HG02642 (cell line): ENCODE data around the gene ITGA7.
A peak's percentile ranks its signal among the peaks of the same experiment; 100 is the strongest.

ENCODE experiments used
- ATAC-seq: cut with Tn5 transposase; IDR thresholded peaks from one replicate; pipeline ENCODE4 v1.9.1; 2021; ENCODE audit warnings: mild to moderate bottlenecking; ENCODE audit not compliant: unreplicated experiment, poor library complexity

Gene ITGA7

DNA sequence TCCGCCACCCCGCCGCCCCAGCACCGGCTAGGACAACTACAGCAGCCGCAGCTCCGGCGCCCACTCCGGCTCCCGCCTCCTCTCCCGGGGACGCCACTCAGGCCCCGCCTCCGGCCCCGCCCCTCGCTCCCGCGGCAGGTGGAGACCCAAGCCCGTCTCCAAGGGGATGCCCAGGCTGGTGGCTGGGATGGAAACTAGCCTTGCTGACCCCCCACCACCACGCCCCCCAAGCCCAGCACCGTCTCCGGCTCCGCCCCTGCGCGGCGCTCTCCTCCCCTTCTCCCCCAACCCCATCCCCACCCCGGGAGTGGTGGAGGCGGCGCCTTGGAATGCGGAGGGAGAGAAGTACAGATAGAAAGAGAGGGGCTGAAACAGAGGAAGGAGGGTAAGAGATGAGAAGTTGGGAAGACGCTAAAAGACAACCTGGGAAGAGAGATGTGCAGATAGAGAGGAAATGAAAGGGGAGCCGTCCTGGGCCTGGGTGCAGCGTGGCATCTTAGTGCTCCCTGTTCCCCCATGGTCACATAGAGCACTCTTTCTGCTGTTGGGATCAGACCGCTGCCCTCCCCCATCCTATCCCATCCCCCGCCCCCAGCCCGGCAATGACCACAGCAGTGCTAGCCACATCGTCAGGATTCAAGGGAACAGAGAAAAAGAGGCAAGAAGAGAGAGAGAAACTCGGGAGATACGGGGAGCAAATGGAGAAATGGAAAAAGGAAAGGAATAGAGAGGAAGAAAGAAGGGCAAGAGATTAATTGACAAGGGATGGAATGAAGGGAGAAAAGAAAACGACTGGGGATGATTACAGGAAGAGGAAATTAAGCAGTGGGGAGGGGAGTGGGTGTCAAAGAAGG lies at the start of gene ITGA7:
Gene ITGA7 (minus strand): TSS at position 64 of the 854 bp plus-strand sequence. CDS start 222 bp downstream, outside the sequence.
- ATAC-seq = peak; percentile 61

DNA sequence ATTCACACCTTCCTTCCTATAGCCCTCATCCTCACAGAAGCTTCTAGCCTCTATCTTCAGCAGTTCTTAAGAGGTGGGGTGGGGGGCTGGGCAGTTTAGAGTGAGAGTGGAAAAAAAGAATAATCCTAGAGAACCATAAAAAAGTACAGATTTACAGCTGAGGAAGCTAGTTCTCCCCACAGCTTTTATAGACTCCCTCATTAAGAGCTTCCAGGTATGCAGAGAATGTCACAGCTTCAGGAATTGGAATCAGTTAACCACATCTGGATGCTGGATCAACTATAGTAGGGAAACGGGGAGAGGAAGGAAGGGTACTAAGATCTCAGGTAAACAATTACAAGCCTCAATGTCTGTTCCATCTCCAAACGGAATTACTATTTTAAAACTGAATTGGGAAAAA lies 47.5 kb upstream of the ITGA7 start:
- ATAC-seq = no peak

- no peak for ATAC-seq
These were observed 40.7 kb upstream of the ITGA7 start for GRCh38 chr12:55748230-55748993.

GRCh38 chr12:55746913-55747231 lies 39.2 kb upstream of the ITGA7 start:
- ATAC-seq = no peak

- ATAC-seq = no peak
These were observed 38.6 kb upstream of the ITGA7 start for GRCh38 chr12:55746174-55746912.

GRCh38 chr12:55745361-55746173 lies 37.9 kb upstream of the ITGA7 start:
- no peak for ATAC-seq

GRCh38 chr12:55744340-55745030 lies 36.8 kb upstream of the ITGA7 start:
- no peak for ATAC-seq

GRCh38 chr12:55743406-55744339 lies 36.0 kb upstream of the ITGA7 start:
- ATAC-seq = peak; percentile 56

DNA sequence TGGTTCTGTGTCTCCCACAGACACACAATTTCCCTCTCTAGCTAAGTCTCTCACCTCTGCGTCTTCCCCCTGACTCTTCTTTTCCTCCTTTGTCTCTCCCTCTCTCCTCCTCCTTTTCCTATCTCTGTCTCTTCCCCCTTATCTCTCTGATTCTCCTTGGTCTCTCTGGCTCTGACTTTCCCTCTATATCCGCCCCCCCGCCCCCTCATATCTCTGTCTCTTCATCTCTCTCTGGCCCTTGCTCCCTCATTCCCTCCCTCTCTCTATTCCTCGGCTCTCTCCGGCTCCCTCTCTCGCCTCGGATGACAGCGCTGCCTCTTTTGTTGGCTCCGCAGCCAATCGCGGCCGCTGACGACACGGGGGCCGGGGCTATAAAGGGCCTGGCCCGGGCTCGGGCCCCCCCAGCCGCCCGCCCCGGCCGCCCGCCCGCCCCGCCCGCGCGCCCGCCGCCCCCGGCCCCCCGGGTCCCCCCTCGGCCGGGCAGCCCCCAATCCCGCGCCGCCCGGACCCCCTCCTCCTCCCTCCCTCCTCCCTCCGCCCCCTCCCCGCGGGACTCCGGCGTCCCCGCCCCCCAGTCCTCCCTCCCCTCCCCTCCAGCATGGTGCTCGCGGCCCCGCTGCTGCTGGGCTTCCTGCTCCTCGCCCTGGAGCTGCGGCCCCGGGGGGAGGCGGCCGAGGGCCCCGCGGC lies 35.2 kb upstream of the ITGA7 start, which contains the start of gene GDF11:
Gene GDF11 (plus strand): TSS at position 404 of the 687 bp plus-strand sequence. CDS start 195 bp downstream, at position 599.
- ATAC-seq = peak; percentile 33

GRCh38 chr12:55741931-55742680 lies 34.4 kb upstream of the ITGA7 start:
- ATAC-seq = no peak

- no peak for ATAC-seq
These were observed 31.3 kb upstream of the ITGA7 start for GRCh38 chr12:55739025-55739378.

DNA sequence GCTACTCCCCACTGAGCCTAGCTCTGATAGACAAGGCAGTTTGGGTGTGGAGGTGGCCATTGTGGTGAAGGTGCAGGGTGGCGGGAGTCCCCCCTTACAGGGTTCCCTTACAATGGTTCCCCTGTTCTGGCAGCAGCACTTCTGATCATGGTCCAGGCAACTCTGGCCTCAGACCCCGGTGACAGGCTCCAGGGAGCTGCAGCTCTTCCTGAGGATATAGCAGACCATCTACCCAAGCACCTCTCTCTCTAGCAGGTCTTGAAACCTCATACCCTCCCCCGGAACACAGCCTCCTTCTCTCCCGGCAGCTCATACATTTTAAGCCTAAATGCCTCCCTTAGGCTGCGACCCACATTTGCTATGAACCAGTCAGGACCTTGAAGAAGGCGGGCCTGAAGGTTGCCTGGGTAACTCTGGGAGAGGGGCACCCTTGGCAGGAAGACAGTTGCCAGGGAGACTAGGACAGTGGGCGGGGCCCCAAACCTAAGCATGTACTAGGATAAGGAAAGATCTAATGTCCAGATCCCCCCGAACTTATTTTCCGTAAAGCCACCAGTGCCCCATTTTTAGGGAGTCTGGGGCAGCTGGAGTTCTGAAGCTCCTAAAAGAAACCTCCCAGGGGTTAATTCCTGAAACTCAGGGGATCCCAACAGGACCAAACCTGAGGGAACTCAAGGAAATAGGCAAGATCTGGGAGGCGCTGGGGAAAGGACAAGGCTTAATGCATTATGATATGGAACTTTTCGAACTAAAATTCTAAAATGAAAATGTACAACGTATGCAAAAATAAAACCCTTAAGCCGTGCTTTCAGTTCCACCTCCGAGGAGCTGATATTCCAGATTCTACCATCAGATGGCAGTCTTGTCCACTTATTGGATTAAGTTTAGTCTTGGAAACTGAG lies 30.7 kb upstream of the ITGA7 start:
- ATAC-seq = peak; percentile 86

- no peak for ATAC-seq
These were observed 29.9 kb upstream of the ITGA7 start for GRCh38 chr12:55737581-55738122.

DNA sequence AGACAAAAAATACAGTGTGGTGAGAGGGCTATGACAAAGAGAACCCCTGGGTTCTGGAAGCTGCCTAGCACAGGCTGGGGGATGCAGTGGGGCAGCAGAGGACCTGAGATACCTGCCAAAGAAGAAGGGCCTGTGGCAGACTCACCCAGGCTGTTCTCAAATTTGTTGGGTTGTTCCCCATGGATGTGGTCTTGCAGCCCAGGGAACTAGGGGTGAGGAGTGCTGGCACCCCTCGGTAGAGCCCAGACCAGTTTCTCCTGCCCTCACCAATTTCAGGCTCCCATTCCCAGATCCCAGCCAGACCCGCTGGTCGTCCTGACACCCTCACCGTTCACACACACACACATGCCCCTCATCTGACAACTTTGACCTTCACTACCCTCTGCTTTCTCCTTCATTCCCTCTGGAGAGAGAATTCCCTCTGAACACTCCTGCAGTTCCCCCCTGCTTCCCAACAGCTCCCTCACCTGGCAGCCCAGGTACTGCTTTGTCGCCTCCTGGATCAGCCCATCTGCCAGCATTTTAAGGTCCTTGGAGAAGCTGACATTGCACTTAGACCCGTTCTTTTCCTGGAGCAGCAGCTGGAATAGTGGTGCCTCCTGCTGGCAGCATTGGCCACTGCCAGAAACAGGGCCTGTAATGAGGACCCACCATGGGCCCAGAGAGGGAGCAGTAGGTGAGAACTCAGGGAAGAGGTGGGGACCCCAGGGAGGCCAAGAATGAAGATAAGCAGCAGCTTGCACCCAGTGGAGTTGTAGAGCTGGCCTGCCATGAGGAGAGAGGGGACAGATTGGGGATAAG lies 29.3 kb upstream of the ITGA7 start:
- peak; percentile 37 for ATAC-seq

DNA sequence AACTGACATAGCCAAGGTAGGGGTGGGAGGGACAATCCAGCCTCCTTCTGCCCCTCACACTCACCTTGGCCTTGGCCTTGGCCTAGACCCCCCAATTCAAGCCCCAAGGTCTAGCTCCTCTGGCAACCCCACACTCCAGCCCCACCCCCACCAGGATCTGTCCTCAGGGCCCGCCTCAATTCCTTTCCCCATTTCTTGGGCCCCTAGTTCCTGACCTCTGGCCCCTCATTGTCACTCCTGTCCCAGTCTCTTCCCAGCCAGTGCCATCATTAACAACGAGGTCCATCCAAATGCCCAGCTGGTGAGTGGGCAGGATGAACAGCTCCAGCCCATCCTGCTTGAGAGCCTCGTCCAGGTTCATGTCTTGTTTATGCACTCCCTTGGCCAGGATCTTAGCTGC lies 28.4 kb upstream of the ITGA7 start:
- no peak for ATAC-seq
